ENCODE data around the gene SNN.
A peak's percentile ranks its signal among the peaks of the same experiment; 100 is the strongest.

SNN gene

DNA sequence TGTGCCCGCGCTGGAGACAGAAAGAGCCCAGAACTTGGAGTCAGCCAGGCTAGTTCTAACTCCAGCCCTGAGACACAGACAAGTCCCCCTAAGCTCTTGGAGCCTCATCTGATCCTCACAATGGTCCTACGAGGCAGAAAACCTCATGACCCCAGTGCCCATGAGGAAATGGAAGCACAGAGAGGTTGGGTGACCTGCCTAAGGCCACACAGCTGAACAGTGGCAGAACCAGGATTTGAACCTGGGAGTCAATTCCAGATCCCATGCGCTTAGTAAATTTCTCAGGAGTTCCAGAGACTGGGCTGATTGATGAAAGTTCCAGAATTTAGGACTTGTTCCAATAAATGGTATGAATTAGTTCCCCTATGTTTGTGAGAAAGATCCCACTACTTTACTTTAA lies 42.5 kb upstream of the SNN start:
- Histone ChIP-seq H2AK5ac (ENCODE audit: low read depth, low read length) (no peak overlapping the region), H3K9ac (ENCODE audit: low read depth, low read length, poor library complexity) (no peak overlapping the region), H3K4me2 (ENCODE audit: insufficient read depth, low read length, poor library complexity, severe bottlenecking) (no peak overlapping the region), H3K79me1 (ENCODE audit: low read depth, low read length) (no peaks in the 10 kb centered on the region), H2BK120ac (ENCODE audit: low read depth, low read length) (no peak overlapping the region), H2AFZ (ENCODE audit: low read length) (no peak overlapping the region), H2BK12ac (ENCODE audit: low read length) (no peak overlapping the region), H3K27ac (replicated peaks; ENCODE audit: low read length) (no peak overlapping the region), H3K14ac (ENCODE audit: low read length) (no peak overlapping the region), H2BK5ac (ENCODE audit: low read length) (no peak overlapping the region), H2BK15ac (ENCODE audit: low read length) (no peak overlapping the region), H3K18ac (ENCODE audit: low read length) (no peak overlapping the region), H4K91ac (ENCODE audit: low read depth, low read length, poor library complexity) (no peak overlapping the region), H3K27me3 (ENCODE audit: control insufficient read depth in 3 of 3, insufficient read depth in 3 of 3, low read depth in 1 of 3, low read length in 3 of 3) (no peaks in the 10 kb centered on the region), H3K9me3 (replicated peaks in 1 of 2; ENCODE audit: control insufficient read depth in 2 of 2, insufficient read depth in 1 of 2, low read depth in 1 of 2, low read length in 2 of 2) (no peaks in the 10 kb centered on the region), H4K8ac (ENCODE audit: low read depth, low read length) (no peak overlapping the region), H3K4ac (ENCODE audit: low read length) (no peak overlapping the region), H3K4me3 (ENCODE audit: low read length in 2 of 2) (no peak overlapping the region), H3K4me1 (ENCODE audit: control insufficient read depth in 2 of 2, insufficient read depth in 1 of 2, low read depth in 1 of 2, low read length in 2 of 2) (peaks cover 3 to 7% of the 10 kb centered on the region in 2 donors), H3K36me3 (replicated peaks in 1 of 2; ENCODE audit: control insufficient read depth in 2 of 2, insufficient read depth in 2 of 2, low read length in 2 of 2) (no peaks in the 10 kb centered on the region), H3K23ac (ENCODE audit: low read depth, low read length, poor library complexity) (no peak overlapping the region)
- DNase-seq (ENCODE audit: low spot score) = no peak
- WGBS, 2 donors (ENCODE audit: extremely low coverage in 2 of 2, insufficient read length in 2 of 2, insufficient replicate concordance in 1 of 2) = no CpG with 5 or more reads among the region's 4 CpGs

DNA sequence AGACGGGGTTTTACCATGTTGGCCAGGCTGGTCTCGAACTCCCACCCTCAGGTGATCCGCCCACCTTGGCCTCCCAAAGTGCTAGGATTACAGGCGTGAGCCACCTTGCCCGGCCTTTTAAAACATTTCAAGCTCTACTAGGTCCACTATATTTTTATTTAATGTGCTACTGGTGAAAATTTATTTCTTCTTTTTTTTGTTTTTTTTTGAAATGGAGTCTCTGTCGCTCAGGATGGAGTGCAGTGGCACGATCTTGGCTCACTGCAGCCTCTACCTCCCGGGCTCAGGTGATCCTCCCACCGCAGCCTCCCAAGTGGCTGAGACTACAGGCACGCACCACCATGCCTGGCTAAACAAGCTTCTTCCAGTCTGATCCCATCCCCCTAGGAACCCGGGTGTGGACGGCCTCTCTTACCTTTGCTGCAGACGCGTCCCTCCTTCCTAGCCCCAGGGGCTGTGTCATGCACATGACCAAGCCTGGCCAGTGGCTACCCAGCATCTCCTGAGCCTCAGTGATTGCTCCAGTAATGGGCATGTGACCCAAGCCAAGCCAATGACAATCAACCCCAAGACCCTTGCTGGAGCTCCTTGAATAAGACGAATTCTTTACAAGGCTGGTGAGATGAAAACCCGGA lies 41.5 kb upstream of the SNN start:
- Histone ChIP-seq H3K9ac (ENCODE audit: low read depth, low read length, poor library complexity) (no peak overlapping the region), H4K8ac (ENCODE audit: low read depth, low read length) (no peak overlapping the region), H3K79me1 (ENCODE audit: low read depth, low read length) (no peaks in the 10 kb centered on the region), H3K14ac (ENCODE audit: low read length) (no peak overlapping the region), H3K4ac (ENCODE audit: low read length) (no peak overlapping the region), H2AFZ (ENCODE audit: low read length) (no peak overlapping the region), H2BK120ac (ENCODE audit: low read depth, low read length) (no peak overlapping the region), H3K4me3 (ENCODE audit: low read length in 2 of 2) (no peak overlapping the region), H3K23ac (ENCODE audit: low read depth, low read length, poor library complexity) (no peak overlapping the region), H2AK5ac (ENCODE audit: low read depth, low read length) (peak overlapping the region; percentile 76), H2BK12ac (ENCODE audit: low read length) (no peak overlapping the region), H3K9me3 (replicated peaks in 1 of 2; ENCODE audit: control insufficient read depth in 2 of 2, insufficient read depth in 1 of 2, low read depth in 1 of 2, low read length in 2 of 2) (no peaks in the 10 kb centered on the region), H2BK15ac (ENCODE audit: low read length) (no peak overlapping the region), H4K91ac (ENCODE audit: low read depth, low read length, poor library complexity) (no peak overlapping the region), H3K4me1 (ENCODE audit: control insufficient read depth in 2 of 2, insufficient read depth in 1 of 2, low read depth in 1 of 2, low read length in 2 of 2) (peaks cover 3 to 7% of the 10 kb centered on the region in 2 donors), H3K36me3 (replicated peaks in 1 of 2; ENCODE audit: control insufficient read depth in 2 of 2, insufficient read depth in 2 of 2, low read length in 2 of 2) (no peaks in the 10 kb centered on the region), H3K18ac (ENCODE audit: low read length) (peak overlapping the region; percentile 71), H3K27ac (replicated peaks; ENCODE audit: low read length) (no peak overlapping the region), H3K4me2 (ENCODE audit: insufficient read depth, low read length, poor library complexity, severe bottlenecking) (no peak overlapping the region), H2BK5ac (ENCODE audit: low read length) (no peak overlapping the region), H3K27me3 (ENCODE audit: control insufficient read depth in 3 of 3, insufficient read depth in 3 of 3, low read depth in 1 of 3, low read length in 3 of 3) (no peaks in the 10 kb centered on the region)
- WGBS, 2 donors (ENCODE audit: extremely low coverage in 2 of 2, insufficient read length in 2 of 2, insufficient replicate concordance in 1 of 2) = no CpG with 5 or more reads among the region's 16 CpGs
- DNase-seq (ENCODE audit: low spot score) = no peak

DNA sequence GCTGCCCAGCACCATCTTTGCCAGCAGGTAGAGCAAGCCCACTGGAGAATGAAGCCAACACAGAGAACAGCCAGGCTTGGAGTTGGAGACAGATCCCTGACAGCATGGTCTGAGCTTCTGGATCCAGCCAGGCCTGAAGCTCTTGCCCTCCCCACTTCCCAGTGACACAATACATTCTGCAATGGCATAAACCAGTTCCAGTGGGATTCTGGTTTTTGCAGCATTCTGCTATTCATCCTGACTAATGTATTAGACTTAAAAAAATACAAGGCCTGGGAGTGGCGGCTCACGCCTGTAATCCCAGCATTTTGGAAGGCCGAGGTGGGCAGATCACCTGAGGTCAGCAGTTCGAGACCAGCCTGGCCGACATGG lies 41.0 kb upstream of the SNN start:
- Histone ChIP-seq H2AK5ac (ENCODE audit: low read depth, low read length) (peak overlapping the region; percentile 76), H3K36me3 (replicated peaks in 1 of 2; ENCODE audit: control insufficient read depth in 2 of 2, insufficient read depth in 2 of 2, low read length in 2 of 2) (no peaks in the 10 kb centered on the region), H3K9me3 (replicated peaks in 1 of 2; ENCODE audit: control insufficient read depth in 2 of 2, insufficient read depth in 1 of 2, low read depth in 1 of 2, low read length in 2 of 2) (peaks cover 0 to 2% of the 10 kb centered on the region in 2 donors), H2BK12ac (ENCODE audit: low read length) (no peak overlapping the region), H3K27ac (replicated peaks; ENCODE audit: low read length) (no peak overlapping the region), H2AFZ (ENCODE audit: low read length) (no peak overlapping the region), H3K4me2 (ENCODE audit: insufficient read depth, low read length, poor library complexity, severe bottlenecking) (no peak overlapping the region), H2BK15ac (ENCODE audit: low read length) (no peak overlapping the region), H2BK5ac (ENCODE audit: low read length) (no peak overlapping the region), H3K18ac (ENCODE audit: low read length) (no peak overlapping the region), H2BK120ac (ENCODE audit: low read depth, low read length) (no peak overlapping the region), H3K9ac (ENCODE audit: low read depth, low read length, poor library complexity) (no peak overlapping the region), H3K79me1 (ENCODE audit: low read depth, low read length) (no peaks in the 10 kb centered on the region), H3K4ac (ENCODE audit: low read length) (no peak overlapping the region), H4K8ac (ENCODE audit: low read depth, low read length) (no peak overlapping the region), H3K27me3 (ENCODE audit: control insufficient read depth in 3 of 3, insufficient read depth in 3 of 3, low read depth in 1 of 3, low read length in 3 of 3) (no peaks in the 10 kb centered on the region), H3K14ac (ENCODE audit: low read length) (no peak overlapping the region), H3K4me1 (ENCODE audit: control insufficient read depth in 2 of 2, insufficient read depth in 1 of 2, low read depth in 1 of 2, low read length in 2 of 2) (peaks cover 4 to 6% of the 10 kb centered on the region in 2 donors), H4K91ac (ENCODE audit: low read depth, low read length, poor library complexity) (no peak overlapping the region), H3K23ac (ENCODE audit: low read depth, low read length, poor library complexity) (no peak overlapping the region), H3K4me3 (ENCODE audit: low read length in 2 of 2) (no peak overlapping the region)
- no peak for DNase-seq (ENCODE audit: low spot score)
- no CpG with 5 or more reads among the region's 5 CpGs for WGBS, 2 donors (ENCODE audit: extremely low coverage in 2 of 2, insufficient read length in 2 of 2, insufficient replicate concordance in 1 of 2)

DNA sequence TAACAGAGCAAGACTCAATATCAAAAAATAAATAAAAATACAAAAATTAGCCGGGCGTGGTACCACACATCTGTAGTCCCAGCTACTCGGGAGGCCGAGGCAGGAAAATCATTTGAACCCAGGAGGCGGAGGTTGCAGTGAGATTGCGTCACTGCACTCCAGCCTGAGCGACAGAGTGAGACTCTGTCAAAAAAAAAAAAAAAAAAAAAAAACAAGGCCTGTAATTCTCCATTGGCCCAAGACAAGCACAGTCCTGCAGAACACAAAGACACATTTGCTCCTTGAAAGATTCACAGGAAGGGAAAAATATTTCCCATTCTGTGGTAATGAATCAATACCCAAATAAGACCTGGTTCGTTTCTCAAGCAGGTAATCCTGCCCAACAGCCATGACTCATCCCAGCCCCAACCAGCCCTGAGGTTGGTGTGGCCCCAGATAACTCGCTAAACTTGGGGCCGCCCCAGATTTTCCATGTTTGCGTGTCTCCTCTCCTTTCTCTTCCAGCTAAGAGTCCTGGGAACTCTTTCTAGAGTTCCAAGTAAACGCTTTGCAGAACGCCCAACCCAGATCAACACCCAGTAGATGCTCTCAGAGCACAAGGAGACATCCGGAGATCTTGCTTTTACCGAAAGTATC lies 40.3 kb upstream of the SNN start:
- Histone ChIP-seq H3K36me3 (replicated peaks in 1 of 2; ENCODE audit: control insufficient read depth in 2 of 2, insufficient read depth in 2 of 2, low read length in 2 of 2) (no peaks in the 10 kb centered on the region), H3K27me3 (ENCODE audit: control insufficient read depth in 3 of 3, insufficient read depth in 3 of 3, low read depth in 1 of 3, low read length in 3 of 3) (no peaks in the 10 kb centered on the region), H2BK15ac (ENCODE audit: low read length) (no peak overlapping the region), H3K4me2 (ENCODE audit: insufficient read depth, low read length, poor library complexity, severe bottlenecking) (no peak overlapping the region), H2BK120ac (ENCODE audit: low read depth, low read length) (no peak overlapping the region), H3K27ac (replicated peaks; ENCODE audit: low read length) (no peak overlapping the region), H3K9ac (ENCODE audit: low read depth, low read length, poor library complexity) (no peak overlapping the region), H3K4ac (ENCODE audit: low read length) (no peak overlapping the region), H4K8ac (ENCODE audit: low read depth, low read length) (no peak overlapping the region), H3K4me1 (ENCODE audit: control insufficient read depth in 2 of 2, insufficient read depth in 1 of 2, low read depth in 1 of 2, low read length in 2 of 2) (peaks cover 9 to 10% of the 10 kb centered on the region in 2 donors), H4K91ac (ENCODE audit: low read depth, low read length, poor library complexity) (no peak overlapping the region), H2BK5ac (ENCODE audit: low read length) (no peak overlapping the region), H2BK12ac (ENCODE audit: low read length) (no peak overlapping the region), H3K23ac (ENCODE audit: low read depth, low read length, poor library complexity) (no peak overlapping the region), H2AK5ac (ENCODE audit: low read depth, low read length) (no peak overlapping the region), H3K18ac (ENCODE audit: low read length) (no peak overlapping the region), H3K9me3 (replicated peaks in 1 of 2; ENCODE audit: control insufficient read depth in 2 of 2, insufficient read depth in 1 of 2, low read depth in 1 of 2, low read length in 2 of 2) (peaks cover 0 to 2% of the 10 kb centered on the region in 2 donors), H2AFZ (ENCODE audit: low read length) (no peak overlapping the region), H3K14ac (ENCODE audit: low read length) (no peak overlapping the region), H3K79me1 (ENCODE audit: low read depth, low read length) (no peaks in the 10 kb centered on the region), H3K4me3 (ENCODE audit: low read length in 2 of 2) (no peak overlapping the region)
- no peak for DNase-seq (ENCODE audit: low spot score)
- WGBS, 2 donors (ENCODE audit: extremely low coverage in 2 of 2, insufficient read length in 2 of 2, insufficient replicate concordance in 1 of 2) = no CpG with 5 or more reads among the region's 15 CpGs
